ENCODE measurements around the gene ACY1.
"Not testable (repeated sequence)": the region's sequence is repeated elsewhere in the genome, so short reads cannot be mapped to it uniquely, and the experiment has no call there.

Gene ACY1

GRCh38 chr3:51986010-51986947 is 2.9 kb downstream of the ACY1 start:
- no peak for TF ChIP-seq CSRNP3 (CRISPR knock-in tag; IDR thresholded peaks at IDR 0.05)
- ATAC-seq = no peak

GRCh38 chr3:51987568-51987967 is 4.2 kb downstream of the ACY1 start:
- ATAC-seq = no peak

GRCh38 chr3:51988286-51989146 is 5.2 kb downstream of the ACY1 start:
- TF ChIP-seq TSHZ2 (CRISPR knock-in tag; IDR thresholded peaks at IDR 0.05) (no peak), TCF4 (CRISPR knock-in tag; IDR thresholded peaks at IDR 0.05; ENCODE audit: borderline replicate concordance) (no peak), CSRNP3 (CRISPR knock-in tag; IDR thresholded peaks at IDR 0.05) (no peak), TOX (CRISPR knock-in tag; IDR thresholded peaks at IDR 0.05; ENCODE audit: borderline replicate concordance) (no peak), OSR1 (CRISPR knock-in tag; IDR thresholded peaks at IDR 0.05) (no peak), CREB5 (CRISPR knock-in tag; IDR thresholded peaks at IDR 0.05; ENCODE audit: low read depth) (no peak), BACH2 (CRISPR knock-in tag; IDR thresholded peaks at IDR 0.05; ENCODE audit: borderline replicate concordance) (no peak), POU6F1 (CRISPR knock-in tag; IDR thresholded peaks at IDR 0.05; ENCODE audit: borderline replicate concordance, low read depth) (no peak), PATZ1 (CRISPR knock-in tag; IDR thresholded peaks at IDR 0.05; ENCODE audit: borderline replicate concordance) (no peak), ZNF70 (CRISPR knock-in tag; IDR thresholded peaks at IDR 0.05) (no peak), ZNF8 (CRISPR knock-in tag; IDR thresholded peaks at IDR 0.05) (no peak), ESRRG (CRISPR knock-in tag; IDR thresholded peaks at IDR 0.05) (no peak), ARNTL (CRISPR knock-in tag; IDR thresholded peaks at IDR 0.05; ENCODE audit: borderline replicate concordance, low read depth) (no peak), ZNF565 (CRISPR knock-in tag; conservative IDR thresholded peaks at IDR 0.05; ENCODE audit: low read depth) (no peak), ZC3H10 (CRISPR knock-in tag; IDR thresholded peaks at IDR 0.05) (no peak), CSDC2 (CRISPR knock-in tag; IDR thresholded peaks at IDR 0.05) (no peak), ZFP3 (CRISPR knock-in tag; IDR thresholded peaks at IDR 0.05) (no peak), SNAI2 (CRISPR knock-in tag; IDR thresholded peaks at IDR 0.05) (no peak), ISL1 (CRISPR knock-in tag; IDR thresholded peaks at IDR 0.05) (no peak)
- peak; percentile 7 for ATAC-seq

More at GRCh38 chr3:51987568-51987967, 4.2 kb downstream of the ACY1 start:
- TF ChIP-seq POU6F1 (CRISPR knock-in tag; IDR thresholded peaks at IDR 0.05; ENCODE audit: borderline replicate concordance, low read depth) = no peak

- ATAC-seq = not testable (repeated sequence)
Observed at GRCh38 chr3:51990501-51990971, 7.2 kb downstream of the ACY1 start.
